ENCODE measurements around the gene FMOD. TPM values are rescaled to one million over a fixed set of nuclear protein-coding genes. Genes with fewer than 3 reads are reported as not detected.

FMOD gene
- total RNA-seq, 1 donor from 2014 or later: 1.4 TPM

DNA sequence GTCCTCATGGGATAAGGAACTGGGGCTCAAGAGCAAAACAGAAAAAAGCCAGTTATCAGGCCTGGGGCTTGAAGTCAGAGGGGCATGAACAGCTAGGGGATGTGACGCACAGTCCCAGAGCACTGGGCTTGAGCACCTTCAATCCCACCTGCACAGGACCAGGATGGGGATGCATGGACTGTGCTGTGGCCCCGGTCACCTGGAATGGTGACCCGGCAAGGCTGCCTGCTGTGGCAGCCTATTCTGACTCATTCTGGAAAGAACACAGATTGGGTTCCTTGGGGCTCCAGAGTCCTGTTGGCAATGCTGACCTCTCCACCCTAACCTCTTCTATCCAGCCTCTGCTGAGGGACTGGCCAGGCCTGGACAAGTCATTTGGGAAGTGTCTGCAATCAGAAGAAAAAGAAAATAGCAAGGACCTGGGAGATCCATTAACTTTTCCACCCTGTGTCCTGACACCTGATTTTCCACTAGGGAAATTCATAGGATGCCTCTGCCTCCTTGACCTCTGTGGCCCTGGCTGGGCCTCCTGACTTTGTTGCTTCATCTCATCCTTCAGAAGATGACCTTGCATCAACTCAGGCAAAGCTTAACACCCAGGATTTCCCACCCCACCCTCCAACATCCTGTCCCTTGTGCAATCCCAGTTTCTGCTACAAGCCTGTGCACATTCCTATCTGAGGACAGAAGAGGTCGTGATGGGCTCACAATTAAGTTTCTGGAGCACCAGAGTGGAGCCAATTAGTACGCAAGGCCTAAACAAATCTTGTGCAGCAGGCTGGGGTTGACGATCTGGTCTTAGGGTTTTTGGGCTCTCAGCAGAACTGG is 17.9 kb upstream of the FMOD start:
- Mint-ChIP-seq H3K4me1 (no peaks in the 10 kb centered on the region), H3K27me3 (peaks cover 31% of the 10 kb centered on the region), H3K36me3 (ENCODE audit: low read depth) (no peaks in the 10 kb centered on the region), H3K27ac (no peak overlapping the region), H3K4me3 (no peak overlapping the region), H3K9me3 (no peaks in the 10 kb centered on the region)
- intact Hi-C loops (cut with micrococcal nuclease): no loop called here
- no peak for DNase-seq

DNA sequence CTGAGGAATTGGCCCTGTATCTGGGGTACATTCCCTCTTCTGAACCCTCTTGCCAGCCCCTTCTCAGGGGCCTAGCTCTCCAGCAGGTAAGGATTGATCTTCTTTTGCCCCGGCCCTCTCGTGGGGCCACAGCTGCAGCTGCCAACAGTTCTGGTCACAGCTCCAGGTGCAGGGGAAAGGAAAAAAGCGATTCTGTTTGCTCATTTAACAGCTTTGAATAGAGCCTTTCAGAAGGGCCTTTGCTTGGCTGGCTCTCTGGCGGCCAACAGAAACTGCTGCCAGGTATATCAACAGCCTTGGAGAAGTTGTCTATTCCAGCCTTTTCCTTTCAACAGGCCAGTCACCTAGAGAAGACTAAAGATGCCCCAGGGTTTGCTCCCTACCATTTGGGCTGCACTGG is 16.1 kb upstream of the FMOD start:
- intact Hi-C loops (cut with micrococcal nuclease): no loop called here
- H3K36me3 Mint-ChIP-seq (ENCODE audit: low read depth): no peaks in the 10 kb centered on the region
- H3K4me1 Mint-ChIP-seq: no peaks in the 10 kb centered on the region
- DNase-seq: no peak
- no peak overlapping the region for H3K27ac Mint-ChIP-seq
- H3K4me3 Mint-ChIP-seq: no peak overlapping the region
- peaks cover 32% of the 10 kb centered on the region for H3K27me3 Mint-ChIP-seq
- no peaks in the 10 kb centered on the region for H3K9me3 Mint-ChIP-seq

DNA sequence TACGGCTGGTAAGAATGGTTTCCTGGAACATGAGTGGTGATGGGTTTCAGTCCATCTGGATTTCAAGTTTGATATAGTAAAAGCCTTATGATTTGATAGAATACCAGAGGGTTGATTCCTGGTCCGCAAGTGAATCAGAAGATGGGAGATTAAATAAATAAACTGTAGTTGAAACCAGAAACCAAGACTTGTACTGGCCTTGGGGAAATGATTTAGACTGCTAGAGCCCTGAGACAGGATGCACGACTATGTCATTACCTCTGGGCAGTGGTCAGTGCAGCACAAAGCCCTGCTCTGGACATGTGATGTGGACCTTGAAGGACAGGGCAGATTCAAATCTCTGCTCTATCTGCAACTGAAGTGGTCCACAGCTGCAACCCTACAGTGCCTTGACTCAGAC is 15.6 kb upstream of the FMOD start:
- H3K4me1 Mint-ChIP-seq: no peaks in the 10 kb centered on the region
- no peaks in the 10 kb centered on the region for H3K9me3 Mint-ChIP-seq
- H3K36me3 Mint-ChIP-seq (ENCODE audit: low read depth): no peaks in the 10 kb centered on the region
- intact Hi-C loops (cut with micrococcal nuclease): no loop called here
- H3K27me3 Mint-ChIP-seq: peaks cover 34% of the 10 kb centered on the region
- H3K27ac Mint-ChIP-seq: no peak overlapping the region
- no peak overlapping the region for H3K4me3 Mint-ChIP-seq
- no peak for DNase-seq

GRCh38 chr1:203364806-203365205 is 13.9 kb upstream of the FMOD start:
- Mint-ChIP-seq H3K4me3 (no peak overlapping the region), H3K4me1 (no peaks in the 10 kb centered on the region), H3K9me3 (no peaks in the 10 kb centered on the region), H3K27me3 (peaks cover 38% of the 10 kb centered on the region), H3K27ac (no peak overlapping the region), H3K36me3 (ENCODE audit: low read depth) (no peaks in the 10 kb centered on the region)
- DNase-seq: no peak
- intact Hi-C loops (cut with micrococcal nuclease): no loop called here

- intact Hi-C loops (cut with micrococcal nuclease): no loop called here
- Mint-ChIP-seq H3K27ac (no peak overlapping the region), H3K27me3 (peaks cover 40% of the 10 kb centered on the region), H3K4me1 (no peaks in the 10 kb centered on the region), H3K9me3 (no peaks in the 10 kb centered on the region), H3K36me3 (ENCODE audit: low read depth) (no peaks in the 10 kb centered on the region), H3K4me3 (no peak overlapping the region)
- DNase-seq: no peak
Measured at GRCh38 chr1:203364094-203364801, 13.3 kb upstream of the FMOD start.

GRCh38 chr1:203362720-203363025 is 11.8 kb upstream of the FMOD start:
- Mint-ChIP-seq H3K27ac (no peak overlapping the region), H3K9me3 (no peaks in the 10 kb centered on the region), H3K4me1 (peaks cover 2% of the 10 kb centered on the region), H3K4me3 (no peak overlapping the region), H3K27me3 (peaks cover 49% of the 10 kb centered on the region), H3K36me3 (ENCODE audit: low read depth) (no peaks in the 10 kb centered on the region)
- no peak for DNase-seq
- intact Hi-C loops (cut with micrococcal nuclease): no loop called here

GRCh38 chr1:203361945-203362719 is 11.2 kb upstream of the FMOD start:
- Mint-ChIP-seq H3K27ac (no peak overlapping the region), H3K4me3 (no peak overlapping the region)
- no peak for DNase-seq

GRCh38 chr1:203360547-203361185 is 9.7 kb upstream of the FMOD start:
- no peak overlapping the region for H3K27ac Mint-ChIP-seq
- no peak for DNase-seq
- intact Hi-C loops (cut with micrococcal nuclease): no loop called here
- H3K36me3 Mint-ChIP-seq (ENCODE audit: low read depth): no peaks in the 10 kb centered on the region
- H3K27me3 Mint-ChIP-seq: peaks cover 57% of the 10 kb centered on the region
- H3K9me3 Mint-ChIP-seq: peaks cover 9% of the 10 kb centered on the region
- no peak overlapping the region for H3K4me3 Mint-ChIP-seq
- H3K4me1 Mint-ChIP-seq: peaks cover 2% of the 10 kb centered on the region

More at GRCh38 chr1:203361945-203362719, 11.2 kb upstream of the FMOD start:
- Mint-ChIP-seq H3K36me3 (ENCODE audit: low read depth) (no peaks in the 10 kb centered on the region), H3K4me1 (peaks cover 2% of the 10 kb centered on the region), H3K27me3 (peaks cover 53% of the 10 kb centered on the region), H3K9me3 (no peaks in the 10 kb centered on the region)
- intact Hi-C loops (cut with micrococcal nuclease): no loop called here

GRCh38 chr1:203359010-203359571 is 8.2 kb upstream of the FMOD start:
- Mint-ChIP-seq H3K27ac (no peak overlapping the region), H3K36me3 (ENCODE audit: low read depth) (no peaks in the 10 kb centered on the region), H3K9me3 (peaks cover 10% of the 10 kb centered on the region), H3K4me3 (no peak overlapping the region), H3K27me3 (peaks cover 50% of the 10 kb centered on the region), H3K4me1 (peaks cover 2% of the 10 kb centered on the region)
- intact Hi-C loops (cut with micrococcal nuclease): no loop called here
- no peak for DNase-seq

DNA sequence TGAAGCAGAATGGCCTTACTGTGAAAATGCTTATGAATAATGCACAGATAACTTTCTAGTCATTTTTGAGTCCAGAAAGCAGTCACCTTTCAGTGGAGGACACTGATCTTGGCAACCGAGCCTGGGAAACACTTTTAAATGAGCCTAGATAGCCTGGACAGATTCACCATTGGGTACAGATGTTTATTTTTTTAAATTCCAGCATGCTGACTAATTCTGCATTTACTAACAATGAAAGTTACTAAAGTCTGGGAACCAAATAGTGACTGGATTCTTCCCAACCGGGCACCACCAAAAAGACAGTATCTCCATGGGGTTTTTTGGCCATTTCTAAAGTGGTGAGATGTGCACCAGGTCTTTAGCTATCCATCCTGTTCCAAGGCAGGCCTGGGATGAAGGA is 3.3 kb upstream of the FMOD start:
- no peak for DNase-seq
- no peaks in the 10 kb centered on the region for H3K36me3 Mint-ChIP-seq (ENCODE audit: low read depth)
- H3K27ac Mint-ChIP-seq: no peak overlapping the region
- peaks cover 10% of the 10 kb centered on the region for H3K9me3 Mint-ChIP-seq
- H3K27me3 Mint-ChIP-seq: peaks cover 38% of the 10 kb centered on the region
- intact Hi-C loops (cut with micrococcal nuclease): loop anchor here (5.0 kb wide), 1 partner anchor 58 kb away; no protein-coding TSS in a partner anchor
- H3K4me1 Mint-ChIP-seq: peaks cover 8% of the 10 kb centered on the region
- H3K4me3 Mint-ChIP-seq: no peak overlapping the region

- Mint-ChIP-seq H3K4me3 (no peak overlapping the region), H3K36me3 (ENCODE audit: low read depth) (no peaks in the 10 kb centered on the region), H3K27me3 (peaks cover 33% of the 10 kb centered on the region), H3K4me1 (peaks cover 8% of the 10 kb centered on the region), H3K27ac (no peak overlapping the region), H3K9me3 (peaks cover 10% of the 10 kb centered on the region)
- no peak for DNase-seq
- intact Hi-C loops (cut with micrococcal nuclease): loop anchor here (5.0 kb wide), 1 partner anchor 59 kb away; no protein-coding TSS in a partner anchor
Measured at GRCh38 chr1:203353486-203353885, 2.6 kb upstream of the FMOD start.

GRCh38 chr1:203349773-203350524 is 973 bp downstream of the FMOD start:
- Mint-ChIP-seq H3K36me3 (ENCODE audit: low read depth) (no peaks in the 10 kb centered on the region), H3K27me3 (peaks cover 13% of the 10 kb centered on the region), H3K27ac (peak overlapping the region; percentile 61), H3K4me3 (no peak overlapping the region), H3K4me1 (peaks cover 6% of the 10 kb centered on the region), H3K9me3 (no peaks in the 10 kb centered on the region)
- intact Hi-C loops (cut with micrococcal nuclease): loop anchor here (5.0 to 10.0 kb wide), 2 partner anchors 62 to 355 kb away; no protein-coding TSS in a partner anchor
- no peak for DNase-seq

DNA sequence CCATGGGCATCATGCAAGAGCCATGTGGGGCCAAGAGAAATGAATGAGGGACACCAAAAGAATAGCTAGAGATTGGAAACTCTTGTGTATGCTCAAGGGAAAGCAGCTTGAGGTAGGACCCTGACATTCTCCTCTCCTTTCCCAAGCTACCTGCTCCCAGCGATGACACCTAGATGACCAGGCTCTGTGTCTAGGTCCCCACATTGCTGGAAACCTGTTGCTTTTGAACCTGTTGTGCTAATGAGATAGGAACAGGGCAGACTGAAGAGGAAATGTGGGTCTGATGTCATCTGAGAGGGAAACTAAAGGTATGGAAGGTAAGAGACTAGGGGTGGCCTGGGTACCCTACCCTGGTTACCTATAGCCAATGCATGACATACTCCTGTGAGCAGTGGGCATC is 1.8 kb downstream of the FMOD start:
- peaks cover 6% of the 10 kb centered on the region for H3K4me1 Mint-ChIP-seq
- no peak overlapping the region for H3K27ac Mint-ChIP-seq
- peaks cover 15% of the 10 kb centered on the region for H3K27me3 Mint-ChIP-seq
- no peak for DNase-seq
- intact Hi-C loops (cut with micrococcal nuclease): loop anchor here (10.0 kb wide), 1 partner anchor 356 kb away; no protein-coding TSS in a partner anchor
- no peaks in the 10 kb centered on the region for H3K36me3 Mint-ChIP-seq (ENCODE audit: low read depth)
- H3K9me3 Mint-ChIP-seq: no peaks in the 10 kb centered on the region
- no peak overlapping the region for H3K4me3 Mint-ChIP-seq
